Measurements from ENCODE around the gene GCHFR. TPM values are rescaled to one million over a fixed set of nuclear protein-coding genes. Genes with fewer than 3 reads are reported as not detected.

GCHFR gene
- polyA plus RNA-seq, 3 donors, result 19.1 to 46.7 (median 45.9) TPM

GRCh38 chr15:40743485-40743901 is 20.4 kb upstream of the GCHFR start:
- Mint-ChIP-seq H3K4me3 (no peak overlapping the region), H3K4me1 (peaks cover 27% of the 10 kb centered on the region), H3K9me3 (no peaks in the 10 kb centered on the region), H3K27ac (peak overlapping the region in 2 of 7 donors; percentile 51 to 83), H3K36me3 (peaks cover 59 to 74% of the 10 kb centered on the region in 2 donors), H3K27me3 (ENCODE audit: low read depth in 3 of 3) (no peaks in the 10 kb centered on the region)
- Histone ChIP-seq H3K4me1 (ENCODE audit: control insufficient read depth in 1 of 2, insufficient read depth in 2 of 2, low read length in 2 of 2) (peaks cover 16 to 18% of the 10 kb centered on the region in 2 donors), H3K27ac (ENCODE audit: low read depth in 1 of 2, low read length in 2 of 2) (peak overlapping the region in 1 of 2 donors; percentile 26), H3K4me2 (replicated peaks; ENCODE audit: extremely low read depth, low read length, poor library complexity, severe bottlenecking) (no peak overlapping the region), H3K79me2 (ENCODE audit: insufficient read depth, low read length) (no peaks in the 10 kb centered on the region), H4K20me1 (ENCODE audit: insufficient read depth, low read length) (no peaks in the 10 kb centered on the region), H2AFZ (ENCODE audit: insufficient read depth, low read depth, low read length, poor library complexity, severe bottlenecking) (no peak overlapping the region), H3K9me3 (replicated peaks in 1 of 2; ENCODE audit: control insufficient read depth in 1 of 2, insufficient read depth in 1 of 2, low read length in 2 of 2) (no peaks in the 10 kb centered on the region), H3K36me3 (replicated peaks in 1 of 2; ENCODE audit: control insufficient read depth in 1 of 2, insufficient read depth in 2 of 2, low read length in 2 of 2) (peaks cover 29 to 81% of the 10 kb centered on the region in 2 donors), H3K27me3 (ENCODE audit: control insufficient read depth in 2 of 2, insufficient read depth in 2 of 2, low read length in 2 of 2) (no peaks in the 10 kb centered on the region), H3K4me3 (replicated peaks in 1 of 3; ENCODE audit: low read depth in 2 of 3, low read length in 3 of 3) (no peak overlapping the region), H3K9ac (ENCODE audit: insufficient read depth, low read length, poor library complexity, severe bottlenecking) (no peak overlapping the region)
- DNase-seq, result no peak
- 100% methylated on average over 1 of the region's 2 CpGs for WGBS (ENCODE audit: insufficient coverage)
- intact Hi-C loops (cut with micrococcal nuclease), result no loop called here
- TF ChIP-seq, protein P1, sequence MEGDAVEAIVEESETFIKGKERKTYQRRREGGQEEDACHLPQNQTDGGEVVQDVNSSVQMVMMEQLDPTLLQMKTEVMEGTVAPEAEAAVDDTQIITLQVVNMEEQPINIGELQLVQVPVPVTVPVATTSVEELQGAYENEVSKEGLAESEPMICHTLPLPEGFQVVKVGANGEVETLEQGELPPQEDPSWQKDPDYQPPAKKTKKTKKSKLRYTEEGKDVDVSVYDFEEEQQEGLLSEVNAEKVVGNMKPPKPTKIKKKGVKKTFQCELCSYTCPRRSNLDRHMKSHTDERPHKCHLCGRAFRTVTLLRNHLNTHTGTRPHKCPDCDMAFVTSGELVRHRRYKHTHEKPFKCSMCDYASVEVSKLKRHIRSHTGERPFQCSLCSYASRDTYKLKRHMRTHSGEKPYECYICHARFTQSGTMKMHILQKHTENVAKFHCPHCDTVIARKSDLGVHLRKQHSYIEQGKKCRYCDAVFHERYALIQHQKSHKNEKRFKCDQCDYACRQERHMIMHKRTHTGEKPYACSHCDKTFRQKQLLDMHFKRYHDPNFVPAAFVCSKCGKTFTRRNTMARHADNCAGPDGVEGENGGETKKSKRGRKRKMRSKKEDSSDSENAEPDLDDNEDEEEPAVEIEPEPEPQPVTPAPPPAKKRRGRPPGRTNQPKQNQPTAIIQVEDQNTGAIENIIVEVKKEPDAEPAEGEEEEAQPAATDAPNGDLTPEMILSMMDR (IDR thresholded peaks at IDR 0.05), result no peak

GRCh38 chr15:40743921-40744814 is 19.7 kb upstream of the GCHFR start:
- Histone ChIP-seq H4K20me1 (ENCODE audit: insufficient read depth, low read length) (no peaks in the 10 kb centered on the region), H3K4me2 (replicated peaks; ENCODE audit: extremely low read depth, low read length, poor library complexity, severe bottlenecking) (no peak overlapping the region), H3K27ac (ENCODE audit: low read depth in 1 of 2, low read length in 2 of 2) (peak overlapping the region in 1 of 2 donors; percentile 26), H3K9ac (ENCODE audit: insufficient read depth, low read length, poor library complexity, severe bottlenecking) (no peak overlapping the region), H3K4me3 (replicated peaks in 1 of 3; ENCODE audit: low read depth in 2 of 3, low read length in 3 of 3) (no peak overlapping the region), H3K4me1 (ENCODE audit: control insufficient read depth in 1 of 2, insufficient read depth in 2 of 2, low read length in 2 of 2) (peaks cover 16 to 18% of the 10 kb centered on the region in 2 donors), H3K79me2 (ENCODE audit: insufficient read depth, low read length) (no peaks in the 10 kb centered on the region), H3K36me3 (replicated peaks in 1 of 2; ENCODE audit: control insufficient read depth in 1 of 2, insufficient read depth in 2 of 2, low read length in 2 of 2) (peaks cover 29 to 77% of the 10 kb centered on the region in 2 donors), H3K9me3 (replicated peaks in 1 of 2; ENCODE audit: control insufficient read depth in 1 of 2, insufficient read depth in 1 of 2, low read length in 2 of 2) (no peaks in the 10 kb centered on the region), H2AFZ (ENCODE audit: insufficient read depth, low read depth, low read length, poor library complexity, severe bottlenecking) (no peak overlapping the region), H3K27me3 (ENCODE audit: control insufficient read depth in 2 of 2, insufficient read depth in 2 of 2, low read length in 2 of 2) (no peaks in the 10 kb centered on the region)
- Mint-ChIP-seq H3K27ac (peak overlapping the region in 5 of 7 donors; percentile 18 to 83 (median 51)), H3K9me3 (no peaks in the 10 kb centered on the region), H3K36me3 (peaks cover 53 to 72% of the 10 kb centered on the region in 2 donors), H3K27me3 (ENCODE audit: low read depth in 3 of 3) (no peaks in the 10 kb centered on the region), H3K4me1 (peaks cover 27% of the 10 kb centered on the region), H3K4me3 (no peak overlapping the region)
- WGBS (ENCODE audit: insufficient coverage), result 90% methylated on average over 6 of the region's 12 CpGs
- TF ChIP-seq, protein P1 (IDR thresholded peaks at IDR 0.05), result no peak
- DNase-seq, result peak in 2 of 3 donors; percentile 13 to 44
- intact Hi-C loops (cut with micrococcal nuclease), result no loop called here
